IPS-15b (cell line): ENCODE results near the gene CUX1.
"Not testable (repeated sequence)": the region's sequence is repeated elsewhere in the genome, so short reads cannot be mapped to it uniquely, and the experiment has no call there.

Source experiments
- H3K27me3 ChIP-seq: one replicate; pipeline ENCODE4 v1.6.1; 2013; ENCODE audit warnings: low read length; ENCODE audit not compliant: control insufficient read depth, insufficient read depth
- H3K36me3 ChIP-seq: one replicate; pipeline ENCODE4 v1.6.1; 2013; ENCODE audit warnings: low read length; ENCODE audit not compliant: control insufficient read depth, insufficient read depth
- H3K4me1 ChIP-seq: one replicate; pipeline ENCODE4 v1.6.1; 2013; ENCODE audit warnings: mild to moderate bottlenecking, low read length; ENCODE audit not compliant: control insufficient read depth, insufficient read depth
- H3K4me3 ChIP-seq: one replicate; pipeline ENCODE4 v1.5.1; 2013; ENCODE audit warnings: low read depth, low read length
- H3K9ac ChIP-seq: one replicate; pipeline ENCODE4 v1.6.1; 2013; ENCODE audit warnings: low read depth, mild to moderate bottlenecking, low read length
- H3K9me3 ChIP-seq: one replicate; pipeline ENCODE4 v1.6.1; 2013; ENCODE audit warnings: mild to moderate bottlenecking, low read length; ENCODE audit not compliant: control insufficient read depth, insufficient read depth

CUX1 gene

GRCh38 chr7:102012941-102013461 lies 195.6 kb downstream of the CUX1 start:
- H3K4me3 ChIP-seq: no peak overlapping the region
- H3K27me3 ChIP-seq: no peaks in the 10 kb centered on the region
- no peaks in the 10 kb centered on the region for H3K9me3 ChIP-seq
- H3K4me1 ChIP-seq: no peaks in the 10 kb centered on the region
- H3K36me3 ChIP-seq: no peaks in the 10 kb centered on the region
- H3K9ac ChIP-seq: no peak overlapping the region

GRCh38 chr7:102018876-102019275 lies 201.4 kb downstream of the CUX1 start:
- Histone ChIP-seq H3K36me3 (peaks cover 3% of the 10 kb centered on the region), H3K4me3 (no peak overlapping the region), H3K4me1 (no peaks in the 10 kb centered on the region), H3K9me3 (no peaks in the 10 kb centered on the region), H3K9ac (no peak overlapping the region), H3K27me3 (no peaks in the 10 kb centered on the region)

GRCh38 chr7:102019461-102019860 lies 202.0 kb downstream of the CUX1 start:
- Histone ChIP-seq H3K9me3 (no peaks in the 10 kb centered on the region), H3K4me3 (no peak overlapping the region), H3K27me3 (no peaks in the 10 kb centered on the region), H3K36me3 (peaks cover 3% of the 10 kb centered on the region), H3K4me1 (no peaks in the 10 kb centered on the region), H3K9ac (no peak overlapping the region)

- H3K27me3 ChIP-seq: no peaks in the 10 kb centered on the region
- no peak overlapping the region for H3K9ac ChIP-seq
- no peaks in the 10 kb centered on the region for H3K9me3 ChIP-seq
- H3K36me3 ChIP-seq: peaks cover 3% of the 10 kb centered on the region
- no peak overlapping the region for H3K4me3 ChIP-seq
- no peaks in the 10 kb centered on the region for H3K4me1 ChIP-seq
Observed at GRCh38 chr7:102021841-102022618, 204.6 kb downstream of the CUX1 start.

GRCh38 chr7:102024005-102024768 lies 206.8 kb downstream of the CUX1 start:
- Histone ChIP-seq H3K27me3 (no peaks in the 10 kb centered on the region), H3K4me3 (no peak overlapping the region), H3K9ac (no peak overlapping the region), H3K4me1 (no peaks in the 10 kb centered on the region), H3K9me3 (no peaks in the 10 kb centered on the region), H3K36me3 (peaks cover 8% of the 10 kb centered on the region)

- Histone ChIP-seq H3K9ac (no peak overlapping the region), H3K27me3 (no peaks in the 10 kb centered on the region), H3K9me3 (no peaks in the 10 kb centered on the region), H3K36me3 (peaks cover 8% of the 10 kb centered on the region), H3K4me1 (no peaks in the 10 kb centered on the region), H3K4me3 (no peak overlapping the region)
Observed at GRCh38 chr7:102024769-102025391, 207.5 kb downstream of the CUX1 start.

- H3K36me3 ChIP-seq, H3K9me3 ChIP-seq, H3K4me3 ChIP-seq, H3K9ac ChIP-seq, H3K4me1 ChIP-seq, H3K27me3 ChIP-seq: not testable (repeated sequence)
Observed at GRCh38 chr7:102025777-102026176, 208.4 kb downstream of the CUX1 start.

GRCh38 chr7:102028206-102028826 lies 210.9 kb downstream of the CUX1 start:
- Histone ChIP-seq H3K9ac (no peak overlapping the region), H3K4me1 (no peaks in the 10 kb centered on the region), H3K9me3 (no peaks in the 10 kb centered on the region), H3K4me3 (no peak overlapping the region), H3K36me3 (peaks cover 5% of the 10 kb centered on the region), H3K27me3 (no peaks in the 10 kb centered on the region)

GRCh38 chr7:102029616-102030015 lies 212.2 kb downstream of the CUX1 start:
- no peak overlapping the region for H3K4me3 ChIP-seq
- H3K27me3 ChIP-seq: no peaks in the 10 kb centered on the region
- no peak overlapping the region for H3K9ac ChIP-seq
- H3K4me1 ChIP-seq: no peaks in the 10 kb centered on the region
- no peaks in the 10 kb centered on the region for H3K9me3 ChIP-seq
- peaks cover 5% of the 10 kb centered on the region for H3K36me3 ChIP-seq

- H3K9ac ChIP-seq: no peak overlapping the region
- no peaks in the 10 kb centered on the region for H3K4me1 ChIP-seq
- H3K27me3 ChIP-seq: no peaks in the 10 kb centered on the region
- H3K4me3 ChIP-seq: no peak overlapping the region
- no peaks in the 10 kb centered on the region for H3K9me3 ChIP-seq
- H3K36me3 ChIP-seq: peaks cover 5% of the 10 kb centered on the region
Observed at GRCh38 chr7:102030696-102031095, 213.3 kb downstream of the CUX1 start.

GRCh38 chr7:102036958-102037357 lies 219.5 kb downstream of the CUX1 start:
- Histone ChIP-seq H3K27me3 (no peaks in the 10 kb centered on the region), H3K4me1 (no peaks in the 10 kb centered on the region), H3K4me3 (no peak overlapping the region), H3K36me3 (no peaks in the 10 kb centered on the region), H3K9me3 (no peaks in the 10 kb centered on the region), H3K9ac (no peak overlapping the region)
